IMR-90 (cell line): ENCODE measurements around the gene RAD51B. TPM values are rescaled to one million over a fixed set of nuclear protein-coding genes. Genes with fewer than 3 reads are reported as not detected.

Source experiments
- ATAC-seq: fragments of 200-7000 bp; cut with Tn5 transposase; 2 replicates; pipeline ENCODE4 v1.9.1; 2020; ENCODE audit warnings: low read depth, mild to moderate bottlenecking, moderate library complexity
- BruUV-seq: library from RNA; stranded (reverse); fragments of 400-500 nt; replicated peaks from 2 replicates; lab custom pipeline; 2021; lab: Mats Ljungman, UMichigan
- CTCF ChIA-PET: fragments of 300-600 bp; formaldehyde crosslinking; extraction: SDS; loops from one replicate; lab custom pipeline; 2021; ENCODE audit warnings: antibody characterized with exemption; lab: Yijun Ruan, JAX
- POLR2A ChIA-PET: fragments of 300-600 bp; sonication (Branson Sonifier 250); formaldehyde crosslinking; loops from one replicate; lab custom pipeline; 2022; ENCODE audit warnings: antibody characterized with exemption; ENCODE audit not compliant: unreplicated experiment; lab: Charles Lee
- DNase-seq: peaks from one replicate; pipeline ENCODE4 v3.0.0; 2013
- H2AFZ ChIP-seq: replicated peaks from 2 replicates; pipeline ENCODE3; 2013; ENCODE audit warnings: low read length, mild to moderate bottlenecking; ENCODE audit not compliant: poor library complexity
- H2AK5ac ChIP-seq: 2 replicates; pipeline ENCODE4 v1.6.1; 2013; ENCODE audit warnings: low read depth, low read length, inconsistent platforms
- H2AK9ac ChIP-seq: replicated peaks from 2 replicates; pipeline ENCODE3; 2013; ENCODE audit warnings: mild to moderate bottlenecking, low read depth, low read length, moderate library complexity; ENCODE audit not compliant: poor library complexity
- H2BK120ac ChIP-seq: 2 replicates; pipeline ENCODE4 v1.6.1; 2013; ENCODE audit warnings: low read depth, low read length, inconsistent platforms
- H2BK15ac ChIP-seq: 3 replicates; pipeline ENCODE4 v1.6.1; 2013; ENCODE audit warnings: low read depth, low read length, inconsistent platforms
- H2BK20ac ChIP-seq: 2 replicates; pipeline ENCODE4 v1.6.1; 2013; ENCODE audit warnings: low read depth, mild to moderate bottlenecking, inconsistent platforms, low read length, moderate library complexity
- H2BK5ac ChIP-seq: 2 replicates; pipeline ENCODE4 v1.6.1; 2013; ENCODE audit warnings: mild to moderate bottlenecking, low read depth, low read length, inconsistent platforms; ENCODE audit not compliant: poor library complexity, severe bottlenecking
- H3K14ac ChIP-seq: replicated peaks from 2 replicates; pipeline ENCODE4 v1.6.1; 2013; ENCODE audit warnings: low read depth, low read length, inconsistent platforms
- H3K18ac ChIP-seq: 2 replicates; pipeline ENCODE4 v1.6.1; 2013; ENCODE audit warnings: low read depth, low read length, control low read depth
- H3K23ac ChIP-seq: 2 replicates; pipeline ENCODE4 v1.6.1; 2013; ENCODE audit warnings: low read depth, low read length, inconsistent platforms
- H3K27ac ChIP-seq: 2 replicates; pipeline ENCODE4 v1.5.1; 2013; ENCODE audit warnings: mild to moderate bottlenecking, control low read depth, low read length; ENCODE audit not compliant: insufficient read depth
- H3K27me3 ChIP-seq: 2 replicates; pipeline ENCODE4 v1.6.1; 2013; ENCODE audit warnings: low read length; ENCODE audit not compliant: control insufficient read depth, insufficient read depth
- H3K36me3 ChIP-seq: 2 replicates; pipeline ENCODE4 v1.6.1; 2013; ENCODE audit warnings: low read length, mixed read lengths; ENCODE audit not compliant: control insufficient read depth, insufficient read depth
- H3K4ac ChIP-seq: 2 replicates; pipeline ENCODE4 v1.6.1; 2013; ENCODE audit warnings: low read depth, low read length, inconsistent platforms
- H3K4me1 ChIP-seq: 2 replicates; pipeline ENCODE4 v1.6.1; 2013; ENCODE audit warnings: low read length, mixed read lengths; ENCODE audit not compliant: control insufficient read depth, insufficient read depth
- H3K4me2 ChIP-seq: 2 replicates; pipeline ENCODE4 v1.6.1; 2013; ENCODE audit warnings: low read depth, mild to moderate bottlenecking, control low read depth, low read length, moderate library complexity
- H3K4me3 ChIP-seq: 2 replicates; pipeline ENCODE4 v1.5.1; 2013; ENCODE audit warnings: low read depth, mild to moderate bottlenecking, control low read depth, low read length, moderate library complexity; ENCODE audit not compliant: insufficient read depth
- H3K56ac ChIP-seq: 2 replicates; pipeline ENCODE4 v1.6.1; 2013; ENCODE audit warnings: low read length, inconsistent platforms; ENCODE audit not compliant: insufficient read depth; ENCODE audit errors: extremely low read depth
- H3K79me1 ChIP-seq, 2 experiments: 2 replicates each; pipeline ENCODE4 v1.6.1; 2013; ENCODE audit warnings: low read length in 2 of 2, inconsistent platforms in 1 of 2, low read depth in 1 of 2
- H3K9ac ChIP-seq: 2 replicates; pipeline ENCODE4 v1.6.1; 2013; ENCODE audit warnings: low read depth, low read length, control low read depth
- H3K9me1 ChIP-seq: 2 replicates; pipeline ENCODE4 v1.6.1; 2013; ENCODE audit warnings: low read length, inconsistent platforms; ENCODE audit not compliant: insufficient read depth
- H3K9me3 ChIP-seq: 2 replicates; pipeline ENCODE4 v1.6.1; 2013; ENCODE audit warnings: low read length; ENCODE audit not compliant: control insufficient read depth, insufficient read depth
- H4K20me1 ChIP-seq: 2 replicates; pipeline ENCODE4 v1.6.1; 2013; ENCODE audit warnings: low read length, inconsistent platforms; ENCODE audit not compliant: insufficient read depth
- H4K5ac ChIP-seq: 2 replicates; pipeline ENCODE4 v1.6.1; 2013; ENCODE audit warnings: mild to moderate bottlenecking, low read depth, low read length, control low read depth
- H4K8ac ChIP-seq, 2 experiments: 2 replicates each; pipeline ENCODE4 v1.6.1; 2013; ENCODE audit warnings: low read depth in 2 of 2, low read length in 2 of 2, control low read depth in 1 of 2, inconsistent platforms in 1 of 2
- H4K91ac ChIP-seq: 2 replicates; pipeline ENCODE4 v1.6.1; 2013; ENCODE audit warnings: low read depth, low read length, inconsistent platforms; ENCODE audit not compliant: insufficient read depth
- BHLHE40 ChIP-seq: fragments of 150-350 bp; IDR thresholded peaks from 2 replicates; pipeline ENCODE4 v1.6.1; 2016; ENCODE audit warnings: mild to moderate bottlenecking, low read depth, low read length
- MAFK ChIP-seq: IDR thresholded peaks from 2 replicates; pipeline ENCODE4 v1.6.1; 2012; ENCODE audit warnings: low read depth, low read length, improper control_type of control experiment
- POLR2A ChIP-seq: IDR thresholded peaks from 2 replicates; pipeline ENCODE4 v1.6.1; 2012; ENCODE audit warnings: mild to moderate bottlenecking, low read depth, low read length
- WGBS, 2 experiments: methylation state at CpG; one replicate each; pipeline versions ENCODE4 v1.1.5 to v1.1.7; 2013; ENCODE audit warnings: missing lambda C conversion rate in 2 of 2; ENCODE audit not compliant: insufficient read length in 1 of 2; ENCODE audit errors: extremely low coverage in 2 of 2; 5-methylcytosine and 5-hydroxymethylcytosine counted together
- dilution Hi-C: fragments of 300-500 bp; cut with HindIII; formaldehyde crosslinking; loops from one replicate; pipeline ENCODE4 v1.14.3; 2018; ENCODE audit warnings: low sequenced_read_pairs; ENCODE audit not compliant: unreplicated experiment
- in situ Hi-C: fragments of 300-500 bp; cut with MboI; formaldehyde crosslinking; loops from 3 replicates; pipeline ENCODE4 v1.14.3; 2019; ENCODE audit warnings: low sequenced_read_pairs, inconsistent platforms, mixed read lengths
- intact Hi-C: fragments of 100-400 bp; cut with micrococcal nuclease; formaldehyde crosslinking; loops from 2 replicates; pipeline ENCODE4 v1.10.0; 2022
- polyA plus RNA-seq, 3 experiments: library from polyadenylated mRNA; depleted of rRNA; stranded (reverse); fragments of >200 nt; gene quantifications; 2 replicates each; pipeline ENCODE4 v1.2.3, GENCODE V29; 2012; ENCODE audit warnings: low replicate concordance in 1 of 3
- total RNA-seq: library from RNA; depleted of rRNA; stranded (reverse); fragments of >200 nt; gene quantifications from 2 replicates; pipeline ENCODE4 v1.2.3, GENCODE V29; 2012
- TF ChIP-seq, protein P1 (sequence below): conservative IDR thresholded peaks from 2 replicates; pipeline ENCODE4 v1.5.1; 2012; ENCODE audit warnings: mild to moderate bottlenecking, low read depth, low read length, improper control_type of control experiment

Gene RAD51B
- total and polyA plus RNA-seq, 2 of the 4 experiments (the other 2 are of a cell fraction), result 5.1 to 18.8 TPM

DNA sequence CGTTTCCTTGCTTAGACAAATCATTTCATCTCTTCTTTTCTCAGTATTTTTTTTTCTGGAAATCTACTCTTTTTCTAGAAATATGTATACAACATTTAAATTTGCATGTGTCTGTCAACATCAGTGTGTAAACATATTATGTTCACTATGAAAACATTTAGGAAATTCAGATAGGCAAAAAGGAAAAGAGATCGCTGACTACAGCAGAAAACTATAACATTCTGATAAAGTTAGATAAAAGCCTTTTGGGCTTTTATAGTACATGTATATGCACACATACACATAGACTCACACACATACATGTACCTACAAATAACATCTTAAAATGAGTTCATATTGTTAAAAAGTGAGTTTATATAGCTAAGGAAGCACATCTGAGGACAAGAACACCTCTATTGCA, 142.1 kb downstream of the RAD51B start:
- H2BK15ac ChIP-seq, result no peak overlapping the region
- no peak overlapping the region for H3K9ac ChIP-seq
- H3K56ac ChIP-seq, result no peak overlapping the region
- H4K91ac ChIP-seq, result no peak overlapping the region
- H3K27ac ChIP-seq, result no peak overlapping the region
- no peak overlapping the region for H4K5ac ChIP-seq
- intact Hi-C loops, result no loop called here
- TF ChIP-seq BHLHE40 (no peak), MAFK (peak; percentile 54; the same call in 1 of the 2 replicates), POLR2A (no peak)
- TF ChIP-seq, protein P1, sequence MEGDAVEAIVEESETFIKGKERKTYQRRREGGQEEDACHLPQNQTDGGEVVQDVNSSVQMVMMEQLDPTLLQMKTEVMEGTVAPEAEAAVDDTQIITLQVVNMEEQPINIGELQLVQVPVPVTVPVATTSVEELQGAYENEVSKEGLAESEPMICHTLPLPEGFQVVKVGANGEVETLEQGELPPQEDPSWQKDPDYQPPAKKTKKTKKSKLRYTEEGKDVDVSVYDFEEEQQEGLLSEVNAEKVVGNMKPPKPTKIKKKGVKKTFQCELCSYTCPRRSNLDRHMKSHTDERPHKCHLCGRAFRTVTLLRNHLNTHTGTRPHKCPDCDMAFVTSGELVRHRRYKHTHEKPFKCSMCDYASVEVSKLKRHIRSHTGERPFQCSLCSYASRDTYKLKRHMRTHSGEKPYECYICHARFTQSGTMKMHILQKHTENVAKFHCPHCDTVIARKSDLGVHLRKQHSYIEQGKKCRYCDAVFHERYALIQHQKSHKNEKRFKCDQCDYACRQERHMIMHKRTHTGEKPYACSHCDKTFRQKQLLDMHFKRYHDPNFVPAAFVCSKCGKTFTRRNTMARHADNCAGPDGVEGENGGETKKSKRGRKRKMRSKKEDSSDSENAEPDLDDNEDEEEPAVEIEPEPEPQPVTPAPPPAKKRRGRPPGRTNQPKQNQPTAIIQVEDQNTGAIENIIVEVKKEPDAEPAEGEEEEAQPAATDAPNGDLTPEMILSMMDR, result no peak
- H3K4me2 ChIP-seq, result no peak overlapping the region
- DNase-seq, result no peak
- H3K79me1 ChIP-seq, result no peaks in the 10 kb centered on the region
- no peaks in the 10 kb centered on the region; the same call in 1 of the 2 replicates for H3K27me3 ChIP-seq
- no peak overlapping the region for H3K4ac ChIP-seq
- H2BK5ac ChIP-seq, result no peak overlapping the region
- dilution Hi-C loops, result no loop called here
- ATAC-seq, result no peak
- no peak overlapping the region for H2BK20ac ChIP-seq
- H3K14ac ChIP-seq, result no peak overlapping the region
- no peaks in the 10 kb centered on the region for H3K9me3 ChIP-seq
- H2AFZ ChIP-seq, result no peak overlapping the region
- H2BK120ac ChIP-seq, result no peak overlapping the region
- WGBS, 2 experiments, result no CpG with 5 or more reads among the region's 2 CpGs
- CTCF ChIA-PET, result interaction anchor here (0.8 kb wide), 1 partner anchor 9 kb away, joined by 6 read pairs; no protein-coding TSS in a partner anchor
- H4K8ac ChIP-seq, result no peak overlapping the region
- no peaks in the 10 kb centered on the region for H4K20me1 ChIP-seq
- H3K18ac ChIP-seq, result no peak overlapping the region
- in situ Hi-C loops, result no loop called here
- no peaks in the 10 kb centered on the region for H3K9me1 ChIP-seq
- no peaks in the 10 kb centered on the region for H3K36me3 ChIP-seq
- H3K23ac ChIP-seq, result no peak overlapping the region
- BruUV-seq, result no TSS peak
- H2AK9ac ChIP-seq, result no peak overlapping the region
- POLR2A ChIA-PET, result no interaction called here
- no peak overlapping the region for H3K4me3 ChIP-seq
- no peak overlapping the region for H2AK5ac ChIP-seq
- H3K4me1 ChIP-seq, result no peaks in the 10 kb centered on the region
